Epithelial cell of proximal tubule (primary cell): Measurements from ENCODE around the gene ZSWIM8. TPM values are rescaled to one million over a fixed set of nuclear protein-coding genes. Genes with fewer than 3 reads are reported as not detected.
"Not testable (repeated sequence)": the region's sequence is repeated elsewhere in the genome, so short reads cannot be mapped to it uniquely, and the experiment has no call there.

Source experiments
- DNase-seq: peaks from one replicate; pipeline ENCODE4 v3.0.0-alpha.2; 2011; ENCODE audit warnings: low read depth
- H3K4me3 ChIP-seq: 2 replicates; pipeline ENCODE4 v1.5.1; 2011; ENCODE audit warnings: low read depth, mild to moderate bottlenecking, low read length
- CTCF ChIP-seq: conservative IDR thresholded peaks from 2 replicates; pipeline ENCODE4 v1.5.1; 2012; ENCODE audit warnings: low read depth, mild to moderate bottlenecking, low read length
- total RNA-seq: library from RNA; depleted of rRNA; stranded (reverse); fragments of >200 nt; gene quantifications from 2 replicates; pipeline ENCODE4 v1.2.3, GENCODE V29; 2015

ZSWIM8 gene
- total RNA-seq, 1 donor from 2014 or later, result 40.3 TPM

GRCh38 chr10:73824146-73824725 is 38.8 kb downstream of the ZSWIM8 start:
- no peak for TF ChIP-seq CTCF
- no peak overlapping the region for H3K4me3 ChIP-seq
- DNase-seq, result no peak

DNA sequence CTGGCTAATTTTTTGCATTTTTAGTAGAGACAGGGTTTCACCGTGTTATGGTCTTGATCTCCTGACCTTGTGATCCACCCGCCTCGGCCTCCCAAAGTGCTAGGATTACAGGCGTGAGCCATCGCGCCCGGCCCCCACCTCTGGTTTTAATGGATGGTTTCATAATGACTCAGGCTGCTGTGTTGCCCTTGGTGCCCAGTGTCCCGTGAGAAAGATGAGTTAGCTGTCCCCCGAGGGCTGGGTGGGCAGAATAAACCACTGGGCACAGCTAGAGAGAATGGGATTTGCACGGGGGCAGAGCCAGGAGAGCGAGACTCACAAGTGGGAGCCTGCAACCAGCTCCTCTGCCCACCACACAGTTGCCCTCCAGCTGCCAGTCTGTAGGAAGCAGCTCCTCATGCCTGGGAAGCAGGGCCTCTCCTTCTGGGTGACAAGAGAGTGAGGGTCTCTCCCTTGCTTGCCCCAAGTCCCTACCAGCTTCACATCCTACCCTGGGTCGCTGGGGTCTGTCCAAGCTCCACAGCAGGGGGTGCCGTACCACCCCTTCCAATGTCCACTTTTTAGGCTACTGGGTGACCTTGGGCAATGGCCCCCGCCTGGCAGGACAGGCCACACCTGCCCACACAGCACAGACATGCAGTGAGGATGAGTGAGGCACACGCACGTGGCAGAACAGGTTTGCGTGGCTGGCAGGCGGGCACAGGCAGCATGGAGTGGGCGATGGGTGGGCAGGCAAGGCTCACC is 42.1 kb downstream of the ZSWIM8 start:
- no peak overlapping the region for H3K4me3 ChIP-seq
- TF ChIP-seq CTCF, result no peak
- peak; percentile 39 for DNase-seq

GRCh38 chr10:73828161-73828560 is 42.8 kb downstream of the ZSWIM8 start:
- no peak for TF ChIP-seq CTCF
- no peak overlapping the region for H3K4me3 ChIP-seq
- no peak for DNase-seq

GRCh38 chr10:73829090-73829489 is 43.7 kb downstream of the ZSWIM8 start:
- not testable (repeated sequence) for DNase-seq, H3K4me3 ChIP-seq

DNA sequence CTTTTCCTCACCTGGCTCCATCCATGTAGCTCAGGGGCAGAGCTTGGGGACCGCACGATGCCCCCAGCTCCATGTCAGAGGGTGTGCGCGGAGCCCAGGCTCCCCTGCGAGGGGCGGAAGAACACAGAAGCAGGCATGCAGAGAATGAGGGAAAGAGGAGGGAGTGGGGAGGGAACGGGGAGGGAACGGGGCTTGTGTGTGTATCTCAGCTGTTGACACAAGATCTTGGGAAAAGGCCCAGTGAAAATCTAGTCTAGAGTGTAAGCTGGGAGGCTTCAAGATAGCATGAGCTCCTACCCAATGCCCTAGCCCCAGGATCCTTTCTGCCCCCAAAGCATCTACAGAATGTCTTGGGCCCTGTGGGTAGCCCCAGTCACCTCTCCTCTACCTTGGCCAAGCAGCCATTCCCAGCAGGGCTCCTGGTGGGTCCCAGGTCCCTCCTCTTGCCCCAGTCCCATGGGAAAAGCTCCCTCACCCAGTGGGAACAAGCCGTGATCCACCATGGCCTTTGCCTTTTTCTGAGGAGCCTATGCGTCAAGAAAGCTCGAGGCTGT is 51.1 kb downstream of the ZSWIM8 start:
- DNase-seq, result no peak
- TF ChIP-seq CTCF, result no peak
- no peak overlapping the region for H3K4me3 ChIP-seq

DNA sequence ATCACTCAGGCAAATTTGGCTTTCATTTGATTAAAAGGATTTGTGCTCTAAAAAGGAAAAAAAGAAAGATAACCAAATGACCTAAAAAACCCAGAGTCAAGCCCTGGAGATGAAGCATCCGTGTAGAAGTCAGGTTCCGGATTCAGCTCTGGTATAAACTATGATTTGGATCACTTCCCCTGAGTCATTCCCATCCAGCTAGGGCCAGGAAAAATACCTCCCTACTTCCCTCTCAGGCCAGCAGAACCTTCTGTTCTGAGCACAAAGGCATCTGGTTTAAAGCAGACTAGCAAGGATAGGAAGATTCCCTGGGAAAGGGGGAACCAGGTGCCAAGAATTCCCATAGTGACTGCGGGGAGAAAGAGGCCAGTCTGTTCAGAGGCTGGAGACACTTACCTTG is 51.7 kb downstream of the ZSWIM8 start:
- DNase-seq, result peak; percentile 52

More for the DNA sequence above, 51.7 kb downstream of the ZSWIM8 start:
- H3K4me3 ChIP-seq, result no peak overlapping the region
- TF ChIP-seq CTCF, result no peak
